HepG2 (cell line): ENCODE results near the gene AFG1L. TPM values are rescaled to one million over a fixed set of nuclear protein-coding genes. Genes with fewer than 3 reads are reported as not detected.

Experiments used
- ARID2 ChIP-seq: sonication (generic); formaldehyde crosslinking; IDR thresholded peaks from 2 replicates; pipeline ENCODE4 v1.8.1; 2022; ENCODE audit warnings: mild to moderate bottlenecking, missing genetic modification reagents, borderline replicate concordance
- BRCA1 ChIP-seq: sonication (generic); formaldehyde crosslinking; IDR thresholded peaks from 2 replicates; pipeline ENCODE4 v1.4.0; 2020; ENCODE audit warnings: missing genetic modification reagents
- CAMTA2 ChIP-seq: sonication (generic); formaldehyde crosslinking; IDR thresholded peaks from 2 replicates; pipeline ENCODE4 v1.4.0; 2020; ENCODE audit warnings: mild to moderate bottlenecking, missing genetic modification reagents, borderline replicate concordance
- CENPX ChIP-seq: sonication (generic); formaldehyde crosslinking; IDR thresholded peaks from 2 replicates; pipeline ENCODE4 v1.9.0; 2021; ENCODE audit warnings: mild to moderate bottlenecking, missing genetic modification reagents, moderate library complexity
- DNMT1 ChIP-seq: sonication (generic); formaldehyde crosslinking; IDR thresholded peaks from 2 replicates; pipeline ENCODE4 v1.5.1; 2020; ENCODE audit warnings: mild to moderate bottlenecking, missing genetic modification reagents
- GFI1 ChIP-seq: sonication (generic); formaldehyde crosslinking; IDR thresholded peaks from 2 replicates; pipeline ENCODE4 v1.5.0; 2020; ENCODE audit warnings: missing genetic modification reagents, mild to moderate bottlenecking, borderline replicate concordance
- MLX ChIP-seq: IDR thresholded peaks from 2 replicates; pipeline ENCODE4 v1.6.1; 2016
- NKX3-1 ChIP-seq: sonication (generic); formaldehyde crosslinking; IDR thresholded peaks from 2 replicates; pipeline ENCODE4 v1.5.0; 2020; ENCODE audit warnings: missing genetic modification reagents
- ONECUT2 ChIP-seq: sonication (generic); formaldehyde crosslinking; IDR thresholded peaks from 2 replicates; pipeline ENCODE4 v1.4.0; 2020; ENCODE audit warnings: missing genetic modification reagents
- PITX1 ChIP-seq: sonication (generic); formaldehyde crosslinking; IDR thresholded peaks from 2 replicates; pipeline ENCODE4 v1.5.1; 2020; ENCODE audit warnings: mild to moderate bottlenecking, missing genetic modification reagents
- RBFOX2 ChIP-seq: fragments of 200-400 bp; formaldehyde crosslinking; IDR thresholded peaks from 2 replicates; pipeline ENCODE4 v1.6.1; 2017; ENCODE audit warnings: low read depth, mild to moderate bottlenecking, low read length
- RORA ChIP-seq: sonication (generic); formaldehyde crosslinking; IDR thresholded peaks from 2 replicates; pipeline ENCODE4 v1.5.0; 2020; ENCODE audit warnings: mild to moderate bottlenecking, missing genetic modification reagents, moderate library complexity
- SAFB2 ChIP-seq: sonication (generic); formaldehyde crosslinking; IDR thresholded peaks from 2 replicates; pipeline ENCODE4 v1.5.1; 2020; ENCODE audit warnings: missing genetic modification reagents, low read depth, mild to moderate bottlenecking, borderline replicate concordance
- SRF ChIP-seq: IDR thresholded peaks from 2 replicates; pipeline ENCODE4 v1.6.1; 2011; ENCODE audit warnings: mild to moderate bottlenecking, low read depth, low read length, moderate library complexity
- TAF1 ChIP-seq: sonication (generic); formaldehyde crosslinking; IDR thresholded peaks from 2 replicates; pipeline ENCODE4 v1.4.0; 2020; ENCODE audit warnings: missing genetic modification reagents
- XBP1 ChIP-seq: sonication (generic); formaldehyde crosslinking; IDR thresholded peaks from 2 replicates; pipeline ENCODE4 v1.5.0; 2020; ENCODE audit warnings: missing genetic modification reagents
- ZBTB10 ChIP-seq: sonication (generic); formaldehyde crosslinking; IDR thresholded peaks from 2 replicates; pipeline ENCODE4 v1.4.0; 2020; ENCODE audit warnings: missing genetic modification reagents, borderline replicate concordance
- ZFAT ChIP-seq: sonication (generic); formaldehyde crosslinking; conservative IDR thresholded peaks from 2 replicates; pipeline ENCODE4 v1.8.1; 2023; ENCODE audit warnings: missing genetic modification reagents, inconsistent platforms
- ZNF10 ChIP-seq: sonication (generic); formaldehyde crosslinking; IDR thresholded peaks from 2 replicates; pipeline ENCODE4 v1.4.0; 2020; ENCODE audit warnings: mild to moderate bottlenecking, low read depth, missing genetic modification reagents, borderline replicate concordance
- ZNF18 ChIP-seq: sonication (generic); formaldehyde crosslinking; IDR thresholded peaks from 2 replicates; pipeline ENCODE4 v1.8.0; 2022; ENCODE audit warnings: mild to moderate bottlenecking, missing genetic modification reagents; ENCODE audit not compliant: insufficient replicate concordance
- ZNF235 ChIP-seq: sonication (generic); formaldehyde crosslinking; IDR thresholded peaks from 2 replicates; pipeline ENCODE4 v1.8.1; 2023; ENCODE audit warnings: mild to moderate bottlenecking, missing genetic modification reagents, borderline replicate concordance
- ZNF256 ChIP-seq: sonication (generic); formaldehyde crosslinking; conservative IDR thresholded peaks from 2 replicates; pipeline ENCODE4 v1.4.0; 2020; ENCODE audit warnings: missing genetic modification reagents
- polyA plus RNA-seq, 8 experiments: library from polyadenylated mRNA; depleted of rRNA in 3 of 8; stranded (reverse) in 7 of 8; unstranded in 1 of 8; fragments of >200 nt; fragmentation: Illumina TruSeq in 4 of 8; extraction: Trizol in 4 of 8; gene quantifications; 2 replicates each; pipeline versions ENCODE4 v1.2.1 to v1.2.3, GENCODE V29; 2011 to 2016; ENCODE audit warnings: low read depth in 4 of 8, missing spikeins in 1 of 8, mixed read lengths in 1 of 8; ENCODE audit not compliant: insufficient read depth in 1 of 8
- total RNA-seq, 5 experiments: library from RNA; depleted of rRNA; stranded (reverse); fragments of >200 nt; fragmentation: Illumina TruSeq; extraction: Trizol; gene quantifications; 2 replicates each; pipeline ENCODE4 v1.2.3, GENCODE V29; 2016; ENCODE audit warnings: low read depth in 1 of 5

The AFG1L gene
- total and polyA plus RNA-seq, 2 of the 13 experiments (the other 11 are each of a cell fraction or from before 2014, with no cell fraction given) = 3.1 to 14.0 TPM

GRCh38 chr6:108561742-108562502, 267.1 kb downstream of the AFG1L start (continued):
- 0 out of 2 replicates have a peak, but pooled peaks have one; percentile 57 for TF ChIP-seq ZBTB10 (CRISPR knock-in tag)
- 0 out of 2 replicates have a peak, but pooled peaks have one; percentile 74 for TF ChIP-seq ZFAT (CRISPR knock-in tag)
- TF ChIP-seq RBFOX2 = peak; percentile 42
- no peak for TF ChIP-seq SRF
- 0 out of 2 replicates have a peak, but pooled peaks have one; percentile 28 for TF ChIP-seq ZNF235 (CRISPR knock-in tag)
- 0 out of 2 replicates have a peak, but pooled peaks have one; percentile 3 for TF ChIP-seq TAF1 (CRISPR knock-in tag)
- TF ChIP-seq XBP1 (CRISPR knock-in tag) = no peak
- no peak for TF ChIP-seq GFI1 (CRISPR knock-in tag)
- TF ChIP-seq MLX = no peak
- TF ChIP-seq BRCA1 = 0 out of 2 replicates have a peak, but pooled peaks have one; percentile 21
- TF ChIP-seq CAMTA2 = no peak
- TF ChIP-seq SAFB2 (CRISPR knock-in tag) = no peak
- 0 out of 2 replicates have a peak, but pooled peaks have one; percentile 58 for TF ChIP-seq NKX3-1
- TF ChIP-seq ARID2 (CRISPR knock-in tag) = no peak
- no peak for TF ChIP-seq DNMT1 (CRISPR knock-in tag)
- TF ChIP-seq ONECUT2 (CRISPR knock-in tag) = 0 out of 2 replicates have a peak, but pooled peaks have one; percentile 41
- no peak for TF ChIP-seq RORA
- TF ChIP-seq ZNF18 (CRISPR knock-in tag) = no peak
- TF ChIP-seq ZNF10 (CRISPR knock-in tag) = no peak
- no peak for TF ChIP-seq CENPX (CRISPR knock-in tag)
- TF ChIP-seq ZNF256 (CRISPR knock-in tag) = 0 out of 2 replicates have a peak, but pooled peaks have one; percentile 54
- TF ChIP-seq PITX1 = no peak; the same call in 1 of the 2 replicates
